Mucosa of descending colon (tissue), 3 donors: ENCODE measurements around the gene PHF2. TPM values are rescaled to one million over a fixed set of nuclear protein-coding genes. Genes with fewer than 3 reads are reported as not detected.

Source experiments
- ATAC-seq: fragments of 200-7000 bp; cut with Tn5 transposase; one replicate; pipeline ENCODE4 v1.9.1; 2020; ENCODE audit warnings: mild to moderate bottlenecking, moderate library complexity
- DNase-seq, 3 donors: peaks; one replicate each; pipeline ENCODE4 v3.0.0-alpha.2; 2020
- H3K36me3 ChIP-seq: fragments of 200-600 bp; one replicate; pipeline ENCODE4 v1.8.0; 2021; ENCODE audit warnings: low read depth, mild to moderate bottlenecking
- H3K4me1 ChIP-seq: fragments of 200-600 bp; one replicate; pipeline ENCODE4 v1.8.0; 2021; ENCODE audit warnings: low read depth, mild to moderate bottlenecking
- H3K4me3 ChIP-seq: fragments of 200-600 bp; one replicate; pipeline ENCODE4 v1.8.0; 2021; ENCODE audit warnings: mild to moderate bottlenecking
- H3K9me3 ChIP-seq: fragments of 200-600 bp; one replicate; pipeline ENCODE4 v1.8.0; 2021; ENCODE audit warnings: mild to moderate bottlenecking
- CTCF ChIP-seq: fragments of 200-600 bp; IDR thresholded peaks from one replicate; pipeline ENCODE4 v1.8.0; 2022; ENCODE audit warnings: antibody characterized with exemption, mild to moderate bottlenecking
- intact Hi-C, 2 donors: fragments of 100-400 bp; cut with DNase I in 1 of 2; cut with micrococcal nuclease in 1 of 2; formaldehyde crosslinking; loops; one replicate each; pipeline versions ENCODE4 v1.11.0 to v1.11.1; 2022; cut with DNase I, micrococcal nuclease
- total RNA-seq, 3 donors: library from RNA; stranded (reverse); fragmentation: NEBNext Ultra II Directional in 2 of 3; extraction: Animal tissue kit (Norgen Biotek cat#: 25700) in 2 of 3; gene quantifications; one replicate each; pipeline versions ENCODE4 v1.2.1 to v1.2.4, GENCODE V29; 2021 to 2023
- donor health status: DM: no; HTN: no; CAD: no; lungs with moderate emphysema.
- donor health status: DM: no; HTN: no; CAD: no.
- donor health status: DM: no; HTN: yes; CAD: no.

PHF2 gene
- total RNA-seq, 3 donors from 2014 or later: 19.1 to 42.9 (median 21.7) TPM

GRCh38 chr9:93587651-93588347 is 11.4 kb downstream of the PHF2 start:
- no peak for TF ChIP-seq CTCF
- Histone ChIP-seq H3K9me3 (no peaks in the 10 kb centered on the region), H3K36me3 (no peaks in the 10 kb centered on the region), H3K4me1 (no peaks in the 10 kb centered on the region), H3K4me3 (no peak overlapping the region)
- DNase-seq: no peak
- intact Hi-C loops: no loop called here
- peak; percentile 22 for ATAC-seq

- H3K4me3 ChIP-seq: no peak overlapping the region
- H3K4me1 ChIP-seq: peaks cover 8% of the 10 kb centered on the region
- intact Hi-C loops: no loop called here
- DNase-seq (no peak), ATAC-seq (no peak)
- no peaks in the 10 kb centered on the region for H3K9me3 ChIP-seq
- no peak for TF ChIP-seq CTCF
- H3K36me3 ChIP-seq: no peaks in the 10 kb centered on the region
Observed at GRCh38 chr9:93588641-93589609, 12.5 kb downstream of the PHF2 start.

GRCh38 chr9:93589688-93590087 is 13.3 kb downstream of the PHF2 start:
- Histone ChIP-seq H3K36me3 (no peaks in the 10 kb centered on the region), H3K9me3 (no peaks in the 10 kb centered on the region), H3K4me1 (peaks cover 15% of the 10 kb centered on the region), H3K4me3 (no peak overlapping the region)
- intact Hi-C loops: no loop called here
- TF ChIP-seq CTCF: no peak
- no peak for ATAC-seq
- no peak for DNase-seq

- DNase-seq: no peak
- Histone ChIP-seq H3K4me1 (peaks cover 15% of the 10 kb centered on the region), H3K9me3 (no peaks in the 10 kb centered on the region), H3K36me3 (no peaks in the 10 kb centered on the region), H3K4me3 (no peak overlapping the region)
- no peak for TF ChIP-seq CTCF
- no peak for ATAC-seq
- intact Hi-C loops: no loop called here
Observed at GRCh38 chr9:93590609-93591234, 14.3 kb downstream of the PHF2 start.

GRCh38 chr9:93591301-93592007 is 15.1 kb downstream of the PHF2 start:
- DNase-seq: peak in 1 of 3 donors; percentile 30

More at GRCh38 chr9:93591301-93592007, 15.1 kb downstream of the PHF2 start:
- no peaks in the 10 kb centered on the region for H3K36me3 ChIP-seq
- no peak for ATAC-seq
- no peak overlapping the region for H3K4me3 ChIP-seq
- H3K4me1 ChIP-seq: peaks cover 15% of the 10 kb centered on the region
- TF ChIP-seq CTCF: no peak
- H3K9me3 ChIP-seq: no peaks in the 10 kb centered on the region
- intact Hi-C loops: no loop called here
